Gastroesophageal sphincter (tissue), 3 donors: ENCODE results near the gene CFAP73.

Experiments used
- POLR2A ChIP-seq, 2 donors: fragments of 450-650 bp; IDR thresholded peaks; one replicate each; pipeline ENCODE4 v1.6.1; 2017; ENCODE audit warnings: antibody characterized with exemption in 2 of 2, mild to moderate bottlenecking in 2 of 2, moderate library complexity in 1 of 2
- POLR2AphosphoS5 ChIP-seq: sonication (generic); formaldehyde crosslinking; IDR thresholded peaks from one replicate; pipeline ENCODE4 v1.6.1; 2017; ENCODE audit warnings: antibody characterized with exemption
- TF ChIP-seq, protein P1 (sequence below), 4 experiments: fragments of 200-600 bp in 2 of 4; fragments of 450-650 bp in 2 of 4; sonication (generic) in 1 of 4; IDR thresholded peaks; one replicate each; pipeline ENCODE4 v1.5.1; 2017 to 2019; ENCODE audit warnings: antibody characterized with exemption in 4 of 4, mild to moderate bottlenecking in 2 of 4, moderate library complexity in 2 of 4

DNA sequence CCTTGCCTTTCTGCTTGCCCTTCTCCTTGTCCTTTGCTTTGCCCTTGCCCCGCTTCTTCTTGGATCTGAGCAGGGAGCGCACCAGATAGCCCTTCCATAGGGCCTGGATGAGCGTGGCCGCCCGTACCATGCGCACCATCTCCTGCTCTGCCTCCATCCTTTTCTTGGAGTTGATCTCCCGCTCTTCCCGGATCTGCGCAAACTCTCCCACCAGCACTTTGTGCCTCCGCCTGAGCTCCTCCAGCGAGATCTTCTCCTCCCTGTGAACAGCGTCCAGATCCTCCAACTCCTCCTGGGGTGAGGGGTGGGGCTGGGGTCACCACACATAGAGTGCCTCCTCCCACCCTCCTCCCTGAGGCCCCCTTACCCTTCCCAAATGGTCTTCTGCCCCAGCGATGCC, 46.1 kb downstream of the CFAP73 start:
- TF ChIP-seq, protein P1, sequence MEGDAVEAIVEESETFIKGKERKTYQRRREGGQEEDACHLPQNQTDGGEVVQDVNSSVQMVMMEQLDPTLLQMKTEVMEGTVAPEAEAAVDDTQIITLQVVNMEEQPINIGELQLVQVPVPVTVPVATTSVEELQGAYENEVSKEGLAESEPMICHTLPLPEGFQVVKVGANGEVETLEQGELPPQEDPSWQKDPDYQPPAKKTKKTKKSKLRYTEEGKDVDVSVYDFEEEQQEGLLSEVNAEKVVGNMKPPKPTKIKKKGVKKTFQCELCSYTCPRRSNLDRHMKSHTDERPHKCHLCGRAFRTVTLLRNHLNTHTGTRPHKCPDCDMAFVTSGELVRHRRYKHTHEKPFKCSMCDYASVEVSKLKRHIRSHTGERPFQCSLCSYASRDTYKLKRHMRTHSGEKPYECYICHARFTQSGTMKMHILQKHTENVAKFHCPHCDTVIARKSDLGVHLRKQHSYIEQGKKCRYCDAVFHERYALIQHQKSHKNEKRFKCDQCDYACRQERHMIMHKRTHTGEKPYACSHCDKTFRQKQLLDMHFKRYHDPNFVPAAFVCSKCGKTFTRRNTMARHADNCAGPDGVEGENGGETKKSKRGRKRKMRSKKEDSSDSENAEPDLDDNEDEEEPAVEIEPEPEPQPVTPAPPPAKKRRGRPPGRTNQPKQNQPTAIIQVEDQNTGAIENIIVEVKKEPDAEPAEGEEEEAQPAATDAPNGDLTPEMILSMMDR (IDR thresholded peaks at IDR 0.05): no peak
- TF ChIP-seq POLR2AphosphoS5 (no peak), POLR2A (IDR thresholded peaks at IDR 0.05) (no peak)
